Tibial nerve (tissue), 4 donors: ENCODE measurements around the gene CMIP. TPM values are rescaled to one million over a fixed set of nuclear protein-coding genes. Genes with fewer than 3 reads are reported as not detected.
A peak's percentile ranks its signal among the peaks of the same experiment; 100 is the strongest.

Experiments used
- DNase-seq, 2 donors: peaks; one replicate each; pipeline ENCODE4 v3.0.0-alpha.2; 2019; ENCODE audit warnings: low spot score in 2 of 2
- H3K27ac ChIP-seq, 4 donors: fragments of 200-600 bp; sonication (generic) in 3 of 4; one replicate each; pipeline ENCODE4 v1.5.1; 2017 to 2019; ENCODE audit warnings: mild to moderate bottlenecking in 1 of 4
- H3K27me3 ChIP-seq, 2 donors: fragments of 200-600 bp; sonication (generic) in 1 of 2; one replicate each; pipeline versions ENCODE4 v1.5.1 to v1.6.0; 2017 to 2019
- H3K36me3 ChIP-seq, 3 donors: fragments of 200-600 bp; sonication (generic); one replicate each; pipeline ENCODE4 v1.5.1; 2018 to 2019
- H3K4me1 ChIP-seq, 4 donors: fragments of 200-600 bp; sonication (generic) in 3 of 4; one replicate each; pipeline ENCODE4 v1.5.1; 2017 to 2019
- H3K4me3 ChIP-seq, 4 donors: fragments of 200-600 bp; sonication (generic) in 3 of 4; one replicate each; pipeline ENCODE4 v1.5.1; 2017 to 2019; ENCODE audit warnings: mild to moderate bottlenecking in 1 of 4, moderate library complexity in 1 of 4
- H3K9me3 ChIP-seq, 4 donors: fragments of 200-600 bp; sonication (generic) in 3 of 4; one replicate each; pipeline ENCODE4 v1.5.1; 2017 to 2019
- CTCF ChIP-seq, 5 experiments: fragments of 200-600 bp in 3 of 5; fragments of 450-650 bp in 2 of 5; sonication (generic) in 3 of 5; IDR thresholded peaks; one replicate each; pipeline ENCODE4 v1.5.1; 2016 to 2019; ENCODE audit warnings: antibody characterized with exemption in 5 of 5, mild to moderate bottlenecking in 3 of 5, moderate library complexity in 2 of 5
- EP300 ChIP-seq, 2 donors: sonication (generic); formaldehyde crosslinking; IDR thresholded peaks; one replicate each; pipeline ENCODE4 v1.6.1; 2017; ENCODE audit warnings: antibody characterized with exemption in 2 of 2, mild to moderate bottlenecking in 1 of 2
- POLR2A ChIP-seq, 2 donors: fragments of 450-650 bp; IDR thresholded peaks; one replicate each; pipeline ENCODE4 v1.6.1; 2017; ENCODE audit warnings: antibody characterized with exemption in 2 of 2, mild to moderate bottlenecking in 2 of 2, moderate library complexity in 2 of 2
- WGBS, 2 donors: methylation state at CpG; one replicate each; pipeline ENCODE4 v1.1.5; 2018; 5-methylcytosine and 5-hydroxymethylcytosine counted together
- total RNA-seq, 4 donors: library from RNA; depleted of rRNA; stranded (reverse); fragments of >200 nt; gene quantifications; one replicate each; pipeline ENCODE4 v1.1.0, GENCODE V29; 2016

Gene CMIP
- total RNA-seq, 4 donors from 2014 or later: 28.2 to 48.8 (median 31.8) TPM

GRCh38 chr16:81482329-81483063 is 37.9 kb downstream of the CMIP start:
- Histone ChIP-seq H3K27me3 (no peaks in the 10 kb centered on the region), H3K36me3 (no peaks in the 10 kb centered on the region), H3K9me3 (no peaks in the 10 kb centered on the region), H3K27ac (peak overlapping the region in 1 of 4 donors; percentile 43), H3K4me1 (peaks cover 0 to 74% (median 20%) of the 10 kb centered on the region in 4 donors), H3K4me3 (no peak overlapping the region)
- WGBS, 2 donors: 80 to 89% methylated on average over 14 to 15 of the region's 15 CpGs
- no peak for DNase-seq
- TF ChIP-seq POLR2A (IDR thresholded peaks at IDR 0.05) (no peak), EP300 (IDR thresholded peaks at IDR 0.05) (no peak), CTCF (IDR thresholded peaks at IDR 0.05) (no peak)

DNA sequence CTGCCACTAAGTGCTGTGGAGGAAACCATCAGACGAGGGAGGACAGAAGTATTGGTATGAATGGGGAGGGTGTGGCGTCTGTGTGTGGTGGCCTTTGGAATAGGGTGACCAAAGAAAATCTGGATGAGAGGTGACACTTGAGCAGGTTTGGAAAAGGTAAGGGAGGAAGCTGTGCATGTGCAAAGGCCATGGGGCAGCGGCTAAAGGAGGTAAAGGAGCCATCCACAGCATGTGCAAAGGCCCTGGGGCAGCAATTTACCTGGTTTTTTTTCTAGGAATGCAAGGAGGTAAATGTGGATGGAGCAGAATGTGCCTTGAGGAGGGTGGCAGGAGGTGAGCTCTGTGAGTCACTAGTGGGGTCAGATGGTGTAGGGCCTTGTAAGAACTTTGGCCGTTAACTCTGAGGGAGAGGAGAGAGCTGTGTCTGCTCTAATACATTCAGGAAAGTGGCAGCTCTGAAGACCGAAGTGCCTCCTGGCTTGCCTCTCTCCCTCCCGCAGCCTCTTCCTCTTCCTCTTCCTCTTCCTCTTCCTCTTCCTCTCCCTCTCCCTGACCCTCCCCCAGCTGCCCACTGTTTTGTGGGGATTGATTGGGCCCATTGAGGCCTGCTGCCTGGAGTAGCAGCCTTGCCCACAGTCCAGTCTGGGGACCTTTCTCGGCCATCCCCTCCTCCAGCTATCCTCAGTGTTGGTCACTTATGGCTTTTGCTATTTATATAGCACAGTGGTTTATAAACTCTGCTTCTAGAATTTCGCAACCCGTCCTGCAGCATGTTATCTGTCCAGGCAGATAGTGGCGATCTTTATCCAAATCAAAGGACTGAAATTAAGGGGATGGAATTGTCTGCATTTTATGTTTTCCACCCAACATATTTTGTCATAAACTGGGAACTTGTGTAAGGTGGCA is 38.7 kb downstream of the CMIP start:
- no peaks in the 10 kb centered on the region for H3K27me3 ChIP-seq
- no peak overlapping the region for H3K4me3 ChIP-seq
- 87 to 89% methylated on average over 10 of the region's 10 CpGs for WGBS, 2 donors
- no peak for DNase-seq
- peaks cover 0 to 68% (median 16%) of the 10 kb centered on the region in 4 donors for H3K4me1 ChIP-seq
- no peak overlapping the region for H3K27ac ChIP-seq
- TF ChIP-seq EP300 (IDR thresholded peaks at IDR 0.05): no peak
- H3K9me3 ChIP-seq: no peaks in the 10 kb centered on the region
- H3K36me3 ChIP-seq: no peaks in the 10 kb centered on the region

DNA sequence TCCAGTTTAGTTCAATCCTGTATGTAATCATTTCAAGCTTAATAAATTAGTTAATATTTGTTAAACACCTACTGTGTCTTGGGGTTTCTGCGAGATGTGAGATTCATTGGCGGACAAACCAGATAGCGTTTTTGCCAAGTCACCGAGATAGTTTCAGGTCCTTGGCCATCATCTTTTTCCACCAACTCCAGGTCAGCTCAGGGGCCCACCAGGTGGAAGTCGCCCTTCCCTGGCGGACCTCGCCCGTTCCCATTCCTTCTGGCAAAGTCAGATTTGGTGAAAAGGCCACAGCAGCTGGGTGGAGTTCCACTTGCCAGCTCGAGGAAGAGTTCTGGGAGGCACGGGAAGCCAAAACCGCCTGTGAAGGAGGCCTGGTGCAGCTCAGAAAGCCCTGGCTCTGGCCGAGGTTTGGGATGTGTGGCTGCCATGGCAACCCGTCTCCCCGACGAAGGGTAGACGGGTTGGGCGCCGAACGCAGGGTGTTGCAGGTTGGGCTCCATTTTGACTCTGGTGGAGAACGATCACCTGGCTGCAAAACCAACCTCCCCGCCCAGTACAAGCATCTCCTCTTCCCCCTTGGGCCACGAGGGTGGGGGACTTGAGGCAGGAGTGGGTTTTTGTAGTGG is 39.5 kb downstream of the CMIP start:
- Histone ChIP-seq H3K27me3 (no peaks in the 10 kb centered on the region), H3K36me3 (no peaks in the 10 kb centered on the region), H3K4me1 (peaks cover 0 to 70% (median 18%) of the 10 kb centered on the region in 4 donors), H3K9me3 (no peaks in the 10 kb centered on the region), H3K4me3 (no peak overlapping the region), H3K27ac (no peak overlapping the region)
- no peak for TF ChIP-seq CTCF (IDR thresholded peaks at IDR 0.05)
- TF ChIP-seq EP300 (IDR thresholded peaks at IDR 0.05): no peak
- no peak for DNase-seq
- WGBS, 2 donors: 92 to 97% methylated on average over 21 to 22 of the region's 22 CpGs

- TF ChIP-seq CTCF (IDR thresholded peaks at IDR 0.05) (no peak), EP300 (IDR thresholded peaks at IDR 0.05) (no peak), POLR2A (IDR thresholded peaks at IDR 0.05) (no peak)
- WGBS, 2 donors: 65 to 68% methylated on average over 11 of the region's 11 CpGs
- no peaks in the 10 kb centered on the region for H3K27me3 ChIP-seq
- H3K36me3 ChIP-seq: no peaks in the 10 kb centered on the region
- peaks cover 0 to 72% (median 22%) of the 10 kb centered on the region in 4 donors for H3K4me1 ChIP-seq
- no peak overlapping the region for H3K4me3 ChIP-seq
- DNase-seq: no peak
- H3K9me3 ChIP-seq: no peaks in the 10 kb centered on the region
- H3K27ac ChIP-seq: peak overlapping the region in 1 of 4 donors; percentile 42
Observed at GRCh38 chr16:81484908-81485624, 40.5 kb downstream of the CMIP start.
